Measurements from ENCODE around the gene ZDHHC16. TPM values are rescaled to one million over a fixed set of nuclear protein-coding genes. Genes with fewer than 3 reads are reported as not detected.

ZDHHC16 gene
- total RNA-seq, 1 experiment from 2014 or later, result 43.5 TPM

DNA sequence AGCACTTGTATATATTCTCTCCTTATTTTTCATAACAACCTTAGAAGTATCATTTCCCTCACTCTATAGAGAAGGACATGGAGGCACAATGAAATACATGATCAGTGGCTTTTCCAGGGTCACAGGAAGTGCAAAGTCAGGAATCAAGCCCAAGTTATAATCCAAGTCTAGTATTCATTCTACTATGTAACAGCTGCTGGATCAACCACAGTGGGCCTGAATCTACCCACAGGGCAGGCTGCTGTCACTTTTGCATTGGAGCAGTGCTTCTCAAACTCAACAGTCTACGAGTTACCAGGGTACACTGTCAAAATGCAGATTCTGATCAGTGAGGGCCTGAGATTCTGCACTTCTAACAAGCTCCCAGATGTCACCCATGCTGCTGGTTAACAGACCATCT is 18.3 kb downstream of the ZDHHC16 start:
- intact Hi-C loops (cut with micrococcal nuclease; ENCODE audit: unreplicated experiment), result no loop called here
- peaks cover 13% of the 10 kb centered on the region for H3K36me3 ChIP-seq (ENCODE audit: control insufficient read depth, insufficient read depth, low read length)

DNA sequence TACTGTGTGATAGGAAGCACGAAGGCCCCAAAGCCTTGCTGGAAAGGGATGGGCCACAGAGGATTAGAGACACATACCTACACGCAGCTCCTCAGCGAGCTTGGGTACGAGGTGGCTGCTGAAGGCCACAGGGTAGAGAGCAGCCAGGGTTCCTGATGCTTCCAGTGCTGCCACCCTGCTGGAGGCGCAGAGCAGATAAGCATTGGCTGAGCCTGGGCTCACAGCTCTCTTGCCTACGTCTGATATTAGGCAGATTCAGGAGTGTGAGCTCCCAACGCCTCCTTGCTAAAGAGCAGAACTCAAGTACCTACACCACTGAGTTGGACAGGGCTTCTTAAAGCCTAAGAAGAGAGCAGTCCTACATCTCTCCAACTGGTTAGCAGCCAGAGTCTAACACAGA is 20.0 kb downstream of the ZDHHC16 start:
- BruUV-seq (replicated peaks), result no TSS peak
- H3K4me1 Mint-ChIP-seq (ENCODE audit: low read depth, unreplicated experiment), result no peaks in the 10 kb centered on the region
- POLR2A ChIA-PET, result no interaction called here
- H3K27me3 Mint-ChIP-seq (ENCODE audit: insufficient read depth, unreplicated experiment), result no peaks in the 10 kb centered on the region
- no peak overlapping the region for H3K4me3 Mint-ChIP-seq (ENCODE audit: unreplicated experiment)
- CTCF ChIA-PET, result interaction anchor here (0.7 kb wide), 1 partner anchor 144 kb away, joined by 3 read pairs; no protein-coding TSS in a partner anchor
- Histone ChIP-seq H3K36me3 (ENCODE audit: control insufficient read depth, insufficient read depth, low read length) (peaks cover 12% of the 10 kb centered on the region), H3K27me3 (replicated peaks; ENCODE audit: control insufficient read depth, insufficient read depth, low read length) (no peaks in the 10 kb centered on the region), H3K4me1 (peaks cover 5% of the 10 kb centered on the region; the same call in 1 of the 2 replicates), H3K4me3 (ENCODE audit: low read depth, low read length) (no peak overlapping the region), H3K9me3 (no peaks in the 10 kb centered on the region)
- no peak for DNase-seq
- peaks cover 82% of the 10 kb centered on the region for H3K36me3 Mint-ChIP-seq (ENCODE audit: insufficient read depth, unreplicated experiment)
- H3K9me3 Mint-ChIP-seq (ENCODE audit: unreplicated experiment), result no peaks in the 10 kb centered on the region
- TF ChIP-seq, protein P1, sequence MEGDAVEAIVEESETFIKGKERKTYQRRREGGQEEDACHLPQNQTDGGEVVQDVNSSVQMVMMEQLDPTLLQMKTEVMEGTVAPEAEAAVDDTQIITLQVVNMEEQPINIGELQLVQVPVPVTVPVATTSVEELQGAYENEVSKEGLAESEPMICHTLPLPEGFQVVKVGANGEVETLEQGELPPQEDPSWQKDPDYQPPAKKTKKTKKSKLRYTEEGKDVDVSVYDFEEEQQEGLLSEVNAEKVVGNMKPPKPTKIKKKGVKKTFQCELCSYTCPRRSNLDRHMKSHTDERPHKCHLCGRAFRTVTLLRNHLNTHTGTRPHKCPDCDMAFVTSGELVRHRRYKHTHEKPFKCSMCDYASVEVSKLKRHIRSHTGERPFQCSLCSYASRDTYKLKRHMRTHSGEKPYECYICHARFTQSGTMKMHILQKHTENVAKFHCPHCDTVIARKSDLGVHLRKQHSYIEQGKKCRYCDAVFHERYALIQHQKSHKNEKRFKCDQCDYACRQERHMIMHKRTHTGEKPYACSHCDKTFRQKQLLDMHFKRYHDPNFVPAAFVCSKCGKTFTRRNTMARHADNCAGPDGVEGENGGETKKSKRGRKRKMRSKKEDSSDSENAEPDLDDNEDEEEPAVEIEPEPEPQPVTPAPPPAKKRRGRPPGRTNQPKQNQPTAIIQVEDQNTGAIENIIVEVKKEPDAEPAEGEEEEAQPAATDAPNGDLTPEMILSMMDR (IDR thresholded peaks at IDR 0.05; ENCODE audit: insufficient read depth in 1 of 2, low read depth in 1 of 2, low read length in 1 of 2, severe bottlenecking in 1 of 2, unreplicated experiment in 1 of 2), result no peak
- peak overlapping the region; percentile 6 for H3K27ac Mint-ChIP-seq (ENCODE audit: unreplicated experiment)
- intact Hi-C loops (cut with micrococcal nuclease; ENCODE audit: unreplicated experiment), result no loop called here

More for the DNA sequence above, 18.3 kb downstream of the ZDHHC16 start:
- peak overlapping the region; percentile 39 for H3K27ac Mint-ChIP-seq (ENCODE audit: unreplicated experiment)
- H3K27me3 ChIP-seq (replicated peaks; ENCODE audit: control insufficient read depth, insufficient read depth, low read length), result no peaks in the 10 kb centered on the region
- H3K36me3 Mint-ChIP-seq (ENCODE audit: insufficient read depth, unreplicated experiment), result peaks cover 85% of the 10 kb centered on the region
- no TSS peak for BruUV-seq (replicated peaks)
- CTCF ChIA-PET, result interaction anchor here (0.6 to 1.2 kb wide), 10 partner anchors 33 to 218 kb away, joined by 3 to 11 read pairs (median 3); partner anchors contain the start of genes ANKRD2 and UBTD1
- H3K4me3 Mint-ChIP-seq (ENCODE audit: unreplicated experiment), result no peak overlapping the region
- TF ChIP-seq, protein P1 (IDR thresholded peaks at IDR 0.05; ENCODE audit: insufficient read depth in 1 of 2, low read depth in 1 of 2, low read length in 1 of 2, severe bottlenecking in 1 of 2, unreplicated experiment in 1 of 2), result no peak
- DNase-seq, result no peak
- H3K4me1 Mint-ChIP-seq (ENCODE audit: low read depth, unreplicated experiment), result no peaks in the 10 kb centered on the region
- POLR2A ChIA-PET, result no interaction called here
- H3K9me3 ChIP-seq, result no peaks in the 10 kb centered on the region
- no peak overlapping the region for H3K4me3 ChIP-seq (ENCODE audit: low read depth, low read length)
- peaks cover 5% of the 10 kb centered on the region; the same call in 1 of the 2 replicates for H3K4me1 ChIP-seq
- no peaks in the 10 kb centered on the region for H3K9me3 Mint-ChIP-seq (ENCODE audit: unreplicated experiment)
- no peaks in the 10 kb centered on the region for H3K27me3 Mint-ChIP-seq (ENCODE audit: insufficient read depth, unreplicated experiment)

DNA sequence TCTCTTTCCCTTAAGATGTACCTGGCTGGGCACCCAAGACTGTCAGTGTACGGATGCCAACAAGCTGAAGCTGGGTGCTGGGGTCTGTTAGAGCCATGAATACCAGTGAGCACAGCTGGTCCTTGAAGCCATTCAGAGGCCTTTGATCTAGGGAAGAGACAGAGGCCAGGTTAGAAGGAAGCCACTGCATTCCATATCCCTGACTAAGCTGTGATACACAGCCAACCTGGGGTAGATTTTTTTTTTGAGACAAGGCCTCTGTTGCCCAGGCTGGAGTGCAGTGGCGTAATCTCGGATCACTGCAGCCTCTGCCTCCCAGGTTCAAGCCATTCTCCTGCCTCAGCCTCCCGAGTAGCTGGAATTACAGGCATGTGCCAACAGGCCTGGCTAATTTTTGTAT is 20.8 kb downstream of the ZDHHC16 start:
- no peak for DNase-seq
- H3K9me3 ChIP-seq, result no peaks in the 10 kb centered on the region
- H3K36me3 ChIP-seq (ENCODE audit: control insufficient read depth, insufficient read depth, low read length), result peaks cover 12% of the 10 kb centered on the region
- ChIA-PET POLR2A (no interaction called here), CTCF (interaction anchor here (0.7 kb wide), 1 partner anchor 220 kb away, joined by 3 read pairs; the partner anchor contains the start of gene AVPI1)
- BruUV-seq (replicated peaks), result no TSS peak
- H3K27me3 ChIP-seq (replicated peaks; ENCODE audit: control insufficient read depth, insufficient read depth, low read length), result no peaks in the 10 kb centered on the region
- H3K4me3 ChIP-seq (ENCODE audit: low read depth, low read length), result no peak overlapping the region
- no peaks in the 10 kb centered on the region for H3K9me3 Mint-ChIP-seq (ENCODE audit: unreplicated experiment)
- intact Hi-C loops (cut with micrococcal nuclease; ENCODE audit: unreplicated experiment), result no loop called here
- no peaks in the 10 kb centered on the region for H3K27me3 Mint-ChIP-seq (ENCODE audit: insufficient read depth, unreplicated experiment)
- TF ChIP-seq, protein P1 (IDR thresholded peaks at IDR 0.05; ENCODE audit: insufficient read depth in 1 of 2, low read depth in 1 of 2, low read length in 1 of 2, severe bottlenecking in 1 of 2, unreplicated experiment in 1 of 2), result no peak
- peak overlapping the region; percentile 6 for H3K27ac Mint-ChIP-seq (ENCODE audit: unreplicated experiment)
- peaks cover 78% of the 10 kb centered on the region for H3K36me3 Mint-ChIP-seq (ENCODE audit: insufficient read depth, unreplicated experiment)
- H3K4me1 ChIP-seq, result peaks cover 5% of the 10 kb centered on the region; the same call in 1 of the 2 replicates
- H3K4me3 Mint-ChIP-seq (ENCODE audit: unreplicated experiment), result no peak overlapping the region
- no peaks in the 10 kb centered on the region for H3K4me1 Mint-ChIP-seq (ENCODE audit: low read depth, unreplicated experiment)

Data from Caco-2 (cell line).